Measurements from ENCODE around the gene EPHA6. TPM values are rescaled to one million over a fixed set of nuclear protein-coding genes. Genes with fewer than 3 reads are reported as not detected.

Gene EPHA6
- total and polyA plus RNA-seq, 10 of the 15 experiments (the other 5 are each of a cell fraction or from before 2014, with no cell fraction given) = not detected

- no TSS peak for BruUV-seq (replicated peaks)
- H3K4me3 ChIP-seq = no peak overlapping the region
- in situ Hi-C loops (cut with MboI) = no loop called here
- intact Hi-C loops (cut with micrococcal nuclease; ENCODE audit: unreplicated experiment) = no loop called here
- FAIRE-seq (no peak), ATAC-seq (no peak), DNase-seq (ENCODE audit: low read depth, low spot score) (no peak)
- no peak overlapping the region for H3K9ac ChIP-seq (ENCODE audit: control insufficient read depth, insufficient read depth, low read length)
- RAD21 ChIA-PET (ENCODE audit: unreplicated experiment) = no interaction called here
- H3K9me3 ChIP-seq (replicated peaks; ENCODE audit: control insufficient read depth, insufficient read depth, low read length) = no peaks in the 10 kb centered on the region
- H3K27me3 ChIP-seq (replicated peaks in 1 of 2; ENCODE audit: control insufficient read depth in 2 of 2, insufficient read depth in 2 of 2, low read length in 1 of 2) = no peaks in the 10 kb centered on the region
- H3K79me2 ChIP-seq (ENCODE audit: control insufficient read depth, insufficient read depth, low read length) = no peaks in the 10 kb centered on the region
- POLR2A ChIA-PET = no interaction called here
- H3K27ac ChIP-seq (ENCODE audit: control insufficient read depth, insufficient read depth) = no peak overlapping the region
- no peak overlapping the region for H2AFZ ChIP-seq (ENCODE audit: control insufficient read depth, low read depth, low read length)
- SMC1A ChIA-PET (ENCODE audit: uncharacterized antibody, unreplicated experiment) = no interaction called here
- no peaks in the 10 kb centered on the region for H3K4me1 ChIP-seq (ENCODE audit: control insufficient read depth, insufficient read depth, low read length)
- H4K20me1 ChIP-seq (ENCODE audit: control insufficient read depth, insufficient read depth) = no peaks in the 10 kb centered on the region
- no peak overlapping the region for H3K4me2 ChIP-seq (ENCODE audit: control insufficient read depth, insufficient read depth)
- WGBS (ENCODE audit: insufficient coverage, insufficient replicate concordance, low lambda C conversion rate, missing lambda C conversion rate) = 0% methylated on average over 1 of the region's 1 CpG
- H3K36me3 ChIP-seq (ENCODE audit: control insufficient read depth in 2 of 2, insufficient read depth in 2 of 2, low read length in 1 of 2) = no peaks in the 10 kb centered on the region
- CTCF ChIA-PET = interaction anchor here (1.8 kb wide), 1 partner anchor 10 kb away, joined by 5 read pairs; no protein-coding TSS in a partner anchor
- TF ChIP-seq RUNX3 (IDR thresholded peaks at IDR 0.05; ENCODE audit: low read length) (no peak), ZBTB40 (IDR thresholded peaks at IDR 0.05; ENCODE audit: borderline replicate concordance) (no peak), NBN (IDR thresholded peaks at IDR 0.05) (no peak), SUZ12 (IDR thresholded peaks at IDR 0.05; ENCODE audit: unreplicated experiment) (no peak), SMAD5 (IDR thresholded peaks at IDR 0.05; ENCODE audit: low read depth) (no peak), KDM1A (IDR thresholded peaks at IDR 0.05; ENCODE audit: borderline replicate concordance) (no peak), SIN3A (IDR thresholded peaks at IDR 0.05; ENCODE audit: low read depth, low read length) (no peak), FOXK2 (IDR thresholded peaks at IDR 0.05) (no peak), MLLT1 (IDR thresholded peaks at IDR 0.05) (no peak), HDAC2 (IDR thresholded peaks at IDR 0.05) (no peak), JUNB (IDR thresholded peaks at IDR 0.05) (no peak), NR2F1 (conservative IDR thresholded peaks at IDR 0.05) (no peak), NFYA (IDR thresholded peaks at IDR 0.05; ENCODE audit: borderline replicate concordance, low read depth, low read length) (no peak), REST (IDR thresholded peaks at IDR 0.05; ENCODE audit: low read depth, low read length) (no peak), TAF1 (IDR thresholded peaks at IDR 0.05; ENCODE audit: borderline replicate concordance, low read depth, low read length) (no peak), PBX3 (IDR thresholded peaks at IDR 0.05; ENCODE audit: insufficient replicate concordance, low read depth, low read length) (no peak)
Observed at GRCh38 chr3:96960661-96961330, 146.4 kb downstream of the EPHA6 start.

All from GM12878 (cell line).